C1 segment of cervical spinal cord (tissue), 14 donors: ENCODE measurements around the gene FJX1.
"Not testable (repeated sequence)": the region's sequence is repeated elsewhere in the genome, so short reads cannot be mapped to it uniquely, and the experiment has no call there.

Experiments used
- DNase-seq, 14 donors: peaks; one replicate each; lab custom pipeline; 2025; lab: John Stamatoyannopoulos, UW

The FJX1 gene

GRCh38 chr11:35663408-35663702, 45.1 kb downstream of the FJX1 start:
- DNase-seq: no peak

DNA sequence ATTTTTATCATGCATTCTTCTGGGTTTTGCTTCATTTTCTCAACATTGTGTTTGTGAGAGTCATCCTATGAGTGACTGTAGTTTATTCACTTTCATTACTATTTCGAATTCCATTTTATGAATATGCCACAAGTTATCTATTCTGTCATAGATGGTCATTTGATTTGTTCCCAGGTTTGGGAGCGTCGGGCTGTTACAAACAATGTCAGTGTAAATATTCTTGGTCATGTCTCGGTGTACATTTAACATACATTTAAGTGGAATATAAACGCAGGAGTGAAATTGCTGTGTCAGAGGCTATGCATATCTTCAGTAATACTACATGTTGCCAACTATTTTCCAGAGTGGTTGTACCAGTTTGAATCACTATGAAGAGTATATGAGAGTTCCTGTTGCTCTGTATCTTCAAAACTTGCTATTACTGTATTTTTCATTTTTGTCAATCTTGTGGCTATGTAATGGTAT, 46.7 kb downstream of the FJX1 start:
- DNase-seq: no peak

GRCh38 chr11:35667257-35667656, 49.0 kb downstream of the FJX1 start:
- no peak for DNase-seq

- DNase-seq: not testable (repeated sequence)
Measured at GRCh38 chr11:35668350-35668749, 50.1 kb downstream of the FJX1 start.
